Measurements from ENCODE around the gene PPP1R9B.

The PPP1R9B gene

GRCh38 chr17:50166518-50167181, 16.2 kb upstream of the PPP1R9B start:
- TF ChIP-seq CTCF (IDR thresholded peaks at IDR 0.05; ENCODE audit: low read depth, low read length), result no peak
- DNase-seq (ENCODE audit: extremely low read depth, low read depth), result no peak

GRCh38 chr17:50165867-50166517, 15.5 kb upstream of the PPP1R9B start, which contains the start of gene SGCA:
SGCA (plus strand) TSS chr17:50166005; CDS start chr17:50166041, 36 bp downstream.
- TF ChIP-seq CTCF (IDR thresholded peaks at IDR 0.05; ENCODE audit: low read depth, low read length), result no peak
- no peak for DNase-seq (ENCODE audit: extremely low read depth, low read depth)

- no peak for DNase-seq (ENCODE audit: extremely low read depth, low read depth)
- no peak for TF ChIP-seq CTCF (IDR thresholded peaks at IDR 0.05; ENCODE audit: low read depth, low read length)
Measured at GRCh38 chr17:50165466-50165865, 15.0 kb upstream of the PPP1R9B start.

- TF ChIP-seq CTCF (IDR thresholded peaks at IDR 0.05; ENCODE audit: low read depth, low read length), result no peak
Measured at GRCh38 chr17:50165066-50165465, 14.6 kb upstream of the PPP1R9B start.

GRCh38 chr17:50164697-50164988, 14.2 kb upstream of the PPP1R9B start:
- DNase-seq (ENCODE audit: extremely low read depth, low read depth), result no peak
- TF ChIP-seq CTCF (IDR thresholded peaks at IDR 0.05; ENCODE audit: low read depth, low read length), result no peak

More at GRCh38 chr17:50165066-50165465, 14.6 kb upstream of the PPP1R9B start:
- no peak for DNase-seq (ENCODE audit: extremely low read depth, low read depth)

GRCh38 chr17:50163843-50164696, 13.6 kb upstream of the PPP1R9B start:
- DNase-seq (ENCODE audit: extremely low read depth, low read depth), result no peak
- TF ChIP-seq CTCF (IDR thresholded peaks at IDR 0.05; ENCODE audit: low read depth, low read length), result no peak
